Ovary (tissue), 9 donors: Measurements from ENCODE around the gene RAPGEF4. TPM values are rescaled to one million over a fixed set of nuclear protein-coding genes. Genes with fewer than 3 reads are reported as not detected.

Source experiments
- DNase-seq, 5 donors: peaks; one replicate each; pipeline ENCODE4 v3.0.0-alpha.2; 2019 to 2020
- H3K27ac ChIP-seq, 2 donors: fragments of 200-600 bp; one replicate each; pipeline versions ENCODE4 v1.5.1 to v1.8.0; 2019 to 2022
- H3K27me3 ChIP-seq: fragments of 200-600 bp; one replicate; pipeline ENCODE4 v1.8.0; 2022
- H3K36me3 ChIP-seq: fragments of 200-600 bp; sonication (generic); one replicate; pipeline ENCODE4 v1.5.1; 2019
- H3K4me1 ChIP-seq: one replicate; pipeline ENCODE4 v1.8.1; 2013; ENCODE audit warnings: mild to moderate bottlenecking, moderate library complexity; ENCODE audit not compliant: insufficient read depth
- H3K4me3 ChIP-seq: fragments of 200-600 bp; sonication (generic); one replicate; pipeline ENCODE4 v1.5.1; 2017
- H3K9me3 ChIP-seq, 2 donors: fragments of 200-600 bp in 1 of 2; sonication (generic) in 1 of 2; one replicate each; pipeline versions ENCODE4 v1.5.1 to v1.8.1; 2013 to 2019; ENCODE audit warnings: mild to moderate bottlenecking in 1 of 2, moderate library complexity in 1 of 2
- EP300 ChIP-seq: sonication (generic); formaldehyde crosslinking; IDR thresholded peaks from one replicate; pipeline ENCODE4 v1.6.1; 2017; ENCODE audit warnings: antibody characterized with exemption
- POLR2A ChIP-seq: fragments of 450-650 bp; IDR thresholded peaks from one replicate; pipeline ENCODE4 v1.6.1; 2017; ENCODE audit warnings: antibody characterized with exemption, mild to moderate bottlenecking, moderate library complexity
- WGBS, 3 donors: extraction: QIAGEN DNeasy Blood & Tissue Kit in 1 of 3; methylation state at CpG; one replicate each; pipeline versions ENCODE4 v1.1.5 to v1.1.7; 2013 to 2017; 5-methylcytosine and 5-hydroxymethylcytosine counted together
- intact Hi-C, 4 donors: fragments of 100-400 bp; cut with DNase I; formaldehyde crosslinking; loops; one replicate each; pipeline versions ENCODE4 v1.11.0 to v1.15.1; 2022 to 2023
- polyA plus RNA-seq, 2 donors: library from polyadenylated mRNA; stranded (reverse); fragments of 200-250 nt in 1 of 2; fragments of 350-450 nt in 1 of 2; fragmentation: Illumina TruSeq in 1 of 2; extraction: RNeasy Lipid Tissue Mini Kit (QIAGEN cat#74804) in 1 of 2; gene quantifications; one replicate each; pipeline ENCODE4 v1.2.3, GENCODE V29; 2013 to 2014
- total RNA-seq, 7 donors: library from RNA; depleted of rRNA in 2 of 7; stranded (reverse); fragments of >200 nt in 2 of 7; fragmentation: NEBNext Ultra II Directional in 3 of 7; extraction: Animal tissue kit (Norgen Biotek cat#: 25700) in 3 of 7; gene quantifications; one replicate each; pipeline versions ENCODE4 v1.1.0 to v1.2.4, GENCODE V29; 2016 to 2023
- TF ChIP-seq, protein P1 (sequence below), 3 donors: fragments of 450-650 bp in 2 of 3; fragments of 200-600 bp in 1 of 3; IDR thresholded peaks; one replicate each; pipeline versions ENCODE4 v1.5.1 to v1.8.0; 2016 to 2022; ENCODE audit warnings: antibody characterized with exemption in 3 of 3, mild to moderate bottlenecking in 1 of 3
- donor health status: DM: no; HTN: no; CAD: no; lungs with moderate emphysema.
- donor health status: DM: no; HTN: no; CAD: no.
- donor health status: Bipolar disorder and iron deficiency.
- donor health status: DM: yes; HTN: yes; CAD: no.
- donor health status: DM: no; HTN: no; CAD: no.
- donor health status: DM: yes; HTN: yes; CAD: no.

Gene RAPGEF4
- total and polyA plus RNA-seq, 9 donors, result 6.8 to 24.6 (median 8.3) TPM

DNA sequence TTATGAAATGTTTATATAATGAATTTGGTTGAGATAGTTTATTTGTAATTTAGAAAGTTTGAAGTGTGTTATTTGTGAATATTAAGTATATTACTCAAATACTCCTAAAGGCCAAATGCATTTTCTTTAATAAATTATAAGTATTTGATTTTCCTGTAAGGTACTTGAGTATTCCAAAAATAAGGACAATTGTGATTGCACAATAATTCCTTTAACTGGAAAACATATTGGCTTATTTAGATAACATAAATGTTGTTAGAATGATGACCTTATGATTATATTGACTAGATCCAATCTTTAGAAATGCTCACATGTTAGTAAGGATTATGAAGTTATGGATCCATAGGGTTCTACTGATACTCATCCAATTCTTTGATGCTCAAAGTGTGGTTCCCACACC is 214.9 kb downstream of the RAPGEF4 start:
- H3K4me3 ChIP-seq, result no peak overlapping the region

DNA sequence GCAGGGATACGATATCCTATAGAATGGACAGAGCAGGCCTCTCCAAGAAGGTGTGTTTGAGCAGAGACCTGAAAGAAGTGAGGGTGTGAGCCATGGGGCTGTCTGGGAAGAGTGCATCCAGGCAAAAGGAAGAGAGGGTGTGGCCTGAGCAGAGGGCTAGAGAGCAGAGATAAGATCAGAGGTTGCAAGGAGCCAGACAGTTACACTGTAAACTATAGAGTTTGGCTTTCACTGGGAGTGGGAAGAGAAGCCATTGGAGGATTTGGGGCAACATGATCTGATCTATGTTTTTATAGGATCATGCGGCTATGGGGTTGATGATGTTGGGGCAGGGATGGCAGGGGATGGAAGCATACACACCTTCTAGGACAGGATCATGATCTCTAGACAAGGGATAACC is 215.9 kb downstream of the RAPGEF4 start:
- H3K9me3 ChIP-seq, result no peaks in the 10 kb centered on the region
- no peaks in the 10 kb centered on the region for H3K36me3 ChIP-seq
- H3K4me1 ChIP-seq, result no peaks in the 10 kb centered on the region
- intact Hi-C loops, result no loop called here
- H3K27ac ChIP-seq, result no peak overlapping the region
- DNase-seq, result no peak
- H3K27me3 ChIP-seq, result no peaks in the 10 kb centered on the region
- TF ChIP-seq EP300 (no peak), POLR2A (no peak)
- TF ChIP-seq, protein P1, sequence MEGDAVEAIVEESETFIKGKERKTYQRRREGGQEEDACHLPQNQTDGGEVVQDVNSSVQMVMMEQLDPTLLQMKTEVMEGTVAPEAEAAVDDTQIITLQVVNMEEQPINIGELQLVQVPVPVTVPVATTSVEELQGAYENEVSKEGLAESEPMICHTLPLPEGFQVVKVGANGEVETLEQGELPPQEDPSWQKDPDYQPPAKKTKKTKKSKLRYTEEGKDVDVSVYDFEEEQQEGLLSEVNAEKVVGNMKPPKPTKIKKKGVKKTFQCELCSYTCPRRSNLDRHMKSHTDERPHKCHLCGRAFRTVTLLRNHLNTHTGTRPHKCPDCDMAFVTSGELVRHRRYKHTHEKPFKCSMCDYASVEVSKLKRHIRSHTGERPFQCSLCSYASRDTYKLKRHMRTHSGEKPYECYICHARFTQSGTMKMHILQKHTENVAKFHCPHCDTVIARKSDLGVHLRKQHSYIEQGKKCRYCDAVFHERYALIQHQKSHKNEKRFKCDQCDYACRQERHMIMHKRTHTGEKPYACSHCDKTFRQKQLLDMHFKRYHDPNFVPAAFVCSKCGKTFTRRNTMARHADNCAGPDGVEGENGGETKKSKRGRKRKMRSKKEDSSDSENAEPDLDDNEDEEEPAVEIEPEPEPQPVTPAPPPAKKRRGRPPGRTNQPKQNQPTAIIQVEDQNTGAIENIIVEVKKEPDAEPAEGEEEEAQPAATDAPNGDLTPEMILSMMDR (IDR thresholded peaks at IDR 0.05), result no peak
- 94 to 95% (median 95%) methylated on average over 2 of the region's 2 CpGs for WGBS, 3 donors
- H3K4me3 ChIP-seq, result no peak overlapping the region

More for the DNA sequence above, 214.9 kb downstream of the RAPGEF4 start:
- Histone ChIP-seq H3K9me3 (no peaks in the 10 kb centered on the region), H3K4me1 (no peaks in the 10 kb centered on the region), H3K27ac (no peak overlapping the region), H3K36me3 (no peaks in the 10 kb centered on the region), H3K27me3 (no peaks in the 10 kb centered on the region)
- no peak for DNase-seq
- no peak for TF ChIP-seq POLR2A
- TF ChIP-seq, protein P1 (IDR thresholded peaks at IDR 0.05), result no peak
- no peak for TF ChIP-seq EP300
- intact Hi-C loops, result no loop called here

DNA sequence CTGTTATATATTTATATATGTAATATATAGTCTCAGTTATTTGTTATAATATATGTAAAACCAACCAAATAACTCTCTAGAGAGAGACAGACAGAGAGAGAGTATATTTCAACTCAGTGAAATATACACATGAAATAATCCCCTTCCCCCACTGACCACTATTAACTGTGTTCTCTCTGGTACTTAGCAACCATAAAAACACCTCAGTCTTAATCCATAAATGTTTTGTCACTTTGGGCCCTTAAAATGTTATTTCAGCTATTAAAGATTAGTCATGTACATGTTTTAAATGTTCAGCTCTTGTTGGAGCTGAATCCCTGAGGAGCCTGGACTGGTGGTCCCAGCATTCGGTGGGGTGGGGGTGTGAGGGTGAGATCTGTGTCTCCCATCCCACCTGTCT is 217.8 kb downstream of the RAPGEF4 start:
- TF ChIP-seq EP300 (no peak), POLR2A (no peak)
- no peaks in the 10 kb centered on the region for H3K36me3 ChIP-seq
- H3K4me3 ChIP-seq, result no peak overlapping the region
- H3K27ac ChIP-seq, result no peak overlapping the region
- H3K4me1 ChIP-seq, result no peaks in the 10 kb centered on the region
- intact Hi-C loops, result no loop called here
- no peaks in the 10 kb centered on the region for H3K27me3 ChIP-seq
- no peak for DNase-seq
- WGBS, 3 donors, result 88 to 97% (median 91%) methylated on average over 1 of the region's 1 CpG
- H3K9me3 ChIP-seq, result no peaks in the 10 kb centered on the region

DNA sequence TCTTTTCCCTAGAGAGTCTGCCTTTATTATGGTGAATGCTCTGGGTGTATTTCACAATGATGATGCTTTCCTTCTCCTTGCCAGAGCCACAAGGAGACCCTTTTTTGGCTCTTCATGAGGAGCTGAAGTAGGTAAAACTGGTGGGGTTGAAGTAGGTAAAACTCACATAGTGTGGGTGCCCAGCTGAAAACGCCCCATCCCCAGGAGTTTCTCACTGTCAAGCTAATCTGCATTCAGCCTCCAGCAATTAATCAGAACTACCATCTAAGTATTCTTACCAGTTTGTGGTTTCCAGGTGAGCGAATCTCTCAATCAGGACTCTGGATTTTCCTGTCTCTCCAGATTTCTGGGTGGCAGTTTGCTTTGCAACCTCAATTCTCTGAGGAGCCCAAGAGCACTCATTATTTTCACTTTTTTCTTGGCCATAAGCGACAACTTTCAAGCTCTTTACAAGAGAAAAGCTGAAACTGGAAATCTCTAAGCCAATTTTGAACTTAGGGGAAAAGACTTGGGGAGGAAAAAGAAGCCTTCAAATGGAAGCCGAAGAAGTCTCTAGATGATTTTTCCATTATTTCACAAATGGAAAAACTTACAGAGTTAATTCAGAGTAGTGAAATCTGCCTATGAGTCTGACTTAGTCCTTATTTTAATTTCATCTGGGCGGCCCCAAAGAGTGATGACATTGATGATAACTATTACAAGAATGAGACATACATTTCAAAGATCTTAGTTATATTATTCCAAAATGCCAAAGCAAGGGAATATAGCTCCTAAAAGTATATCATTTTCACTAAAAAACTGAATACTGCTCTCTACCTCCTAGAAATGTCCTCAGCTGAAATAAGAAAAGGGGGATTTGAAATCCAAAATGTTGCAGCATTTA is 218.6 kb downstream of the RAPGEF4 start:
- Histone ChIP-seq H3K27me3 (no peaks in the 10 kb centered on the region), H3K9me3 (no peaks in the 10 kb centered on the region), H3K4me3 (no peak overlapping the region), H3K36me3 (no peaks in the 10 kb centered on the region), H3K27ac (no peak overlapping the region), H3K4me1 (no peaks in the 10 kb centered on the region)
- 94 to 95% (median 94%) methylated on average over 5 of the region's 5 CpGs for WGBS, 3 donors
- no peak for DNase-seq
- no peak for TF ChIP-seq EP300
- TF ChIP-seq POLR2A, result no peak
- TF ChIP-seq, protein P1 (IDR thresholded peaks at IDR 0.05), result no peak
- intact Hi-C loops, result no loop called here

DNA sequence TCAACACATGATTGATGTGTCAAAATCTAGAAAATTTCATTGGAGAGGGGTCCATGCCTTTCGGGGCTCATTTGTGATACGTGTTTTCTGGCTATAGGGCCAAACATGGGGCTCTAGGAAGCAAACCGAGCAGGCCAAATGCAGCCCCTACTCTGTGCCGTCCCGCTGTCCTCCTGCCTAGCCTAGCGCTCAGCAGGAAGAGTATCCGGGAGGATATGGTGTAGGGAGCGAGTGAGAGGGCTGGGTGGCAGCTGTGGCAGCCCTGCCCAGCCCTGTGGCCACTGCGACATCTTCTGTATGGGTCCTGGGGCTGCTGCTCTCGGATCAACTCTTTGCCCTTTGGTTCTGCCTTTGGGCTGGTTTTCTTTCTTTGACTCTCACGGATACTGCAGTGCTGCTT is 219.9 kb downstream of the RAPGEF4 start:
- Histone ChIP-seq H3K4me3 (no peak overlapping the region), H3K27ac (no peak overlapping the region), H3K36me3 (no peaks in the 10 kb centered on the region), H3K9me3 (no peaks in the 10 kb centered on the region), H3K27me3 (no peaks in the 10 kb centered on the region), H3K4me1 (no peaks in the 10 kb centered on the region)
- intact Hi-C loops, result no loop called here
- DNase-seq, result no peak
- WGBS, 3 donors, result 85 to 87% (median 86%) methylated on average over 11 of the region's 11 CpGs
- TF ChIP-seq POLR2A (no peak), EP300 (no peak)
- TF ChIP-seq, protein P1 (IDR thresholded peaks at IDR 0.05), result no peak
